ENCODE measurements around the gene MICAL2.

GRCh38 chr11:12269104-12269441 lies 158.7 kb downstream of the MICAL2 start:
- TF ChIP-seq, protein P1, sequence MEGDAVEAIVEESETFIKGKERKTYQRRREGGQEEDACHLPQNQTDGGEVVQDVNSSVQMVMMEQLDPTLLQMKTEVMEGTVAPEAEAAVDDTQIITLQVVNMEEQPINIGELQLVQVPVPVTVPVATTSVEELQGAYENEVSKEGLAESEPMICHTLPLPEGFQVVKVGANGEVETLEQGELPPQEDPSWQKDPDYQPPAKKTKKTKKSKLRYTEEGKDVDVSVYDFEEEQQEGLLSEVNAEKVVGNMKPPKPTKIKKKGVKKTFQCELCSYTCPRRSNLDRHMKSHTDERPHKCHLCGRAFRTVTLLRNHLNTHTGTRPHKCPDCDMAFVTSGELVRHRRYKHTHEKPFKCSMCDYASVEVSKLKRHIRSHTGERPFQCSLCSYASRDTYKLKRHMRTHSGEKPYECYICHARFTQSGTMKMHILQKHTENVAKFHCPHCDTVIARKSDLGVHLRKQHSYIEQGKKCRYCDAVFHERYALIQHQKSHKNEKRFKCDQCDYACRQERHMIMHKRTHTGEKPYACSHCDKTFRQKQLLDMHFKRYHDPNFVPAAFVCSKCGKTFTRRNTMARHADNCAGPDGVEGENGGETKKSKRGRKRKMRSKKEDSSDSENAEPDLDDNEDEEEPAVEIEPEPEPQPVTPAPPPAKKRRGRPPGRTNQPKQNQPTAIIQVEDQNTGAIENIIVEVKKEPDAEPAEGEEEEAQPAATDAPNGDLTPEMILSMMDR (IDR thresholded peaks at IDR 0.05 in 4 of 5, conservative IDR thresholded peaks at IDR 0.05 in 1 of 5), result no peak
- TF ChIP-seq POLR2A (IDR thresholded peaks at IDR 0.05), result no peak

All from gastrocnemius medialis (tissue), 4 donors.